Neural progenitor cell (in vitro differentiated cells): Measurements from ENCODE around the gene PSKH1. TPM values are rescaled to one million over a fixed set of nuclear protein-coding genes. Genes with fewer than 3 reads are reported as not detected.

Experiments
- DNase-seq: peaks from one replicate; pipeline ENCODE4 v3.0.0-alpha.2; 2016; ENCODE audit warnings: low spot score
- H2AFZ ChIP-seq: fragments of 200-600 bp; sonication (generic); replicated peaks from 2 replicates; pipeline ENCODE4 v1.6.1; 2016; ENCODE audit warnings: antibody characterized with exemption
- H3F3A ChIP-seq: fragments of 200-600 bp; sonication (generic); 2 replicates; pipeline ENCODE4 v1.6.1; 2016; ENCODE audit warnings: antibody characterized with exemption, low read depth
- H3K27ac ChIP-seq: fragments of 200-600 bp; sonication (generic); 2 replicates; pipeline ENCODE4 v1.5.1; 2016; ENCODE audit warnings: mild to moderate bottlenecking
- H3K27me3 ChIP-seq: fragments of 200-600 bp; sonication (generic); 2 replicates; pipeline ENCODE4 v1.6.1; 2016; ENCODE audit warnings: mild to moderate bottlenecking, moderate library complexity
- H3K36me3 ChIP-seq: fragments of 200-600 bp; sonication (generic); 2 replicates; pipeline ENCODE4 v1.5.1; 2016
- H3K4me1 ChIP-seq: fragments of 200-600 bp; sonication (generic); 2 replicates; pipeline ENCODE4 v1.6.1; 2016; ENCODE audit warnings: mixed run types
- H3K4me2 ChIP-seq: fragments of 200-600 bp; sonication (generic); 2 replicates; pipeline ENCODE4 v1.6.1; 2016
- H3K4me3 ChIP-seq: fragments of 200-600 bp; sonication (generic); 2 replicates; pipeline ENCODE4 v1.5.1; 2016
- H3K79me2 ChIP-seq: fragments of 200-600 bp; sonication (generic); 2 replicates; pipeline ENCODE4 v1.6.1; 2016; ENCODE audit warnings: low read depth
- H3K9ac ChIP-seq: fragments of 200-600 bp; sonication (generic); 2 replicates; pipeline ENCODE4 v1.6.1; 2016
- H3K9me3 ChIP-seq: fragments of 200-600 bp; sonication (generic); 2 replicates; pipeline ENCODE4 v1.5.1; 2016; ENCODE audit warnings: low read depth
- H4K20me1 ChIP-seq: fragments of 200-600 bp; sonication (generic); 2 replicates; pipeline ENCODE4 v1.6.1; 2016; ENCODE audit warnings: low read depth
- H3K27ac Mint-ChIP-seq: 3 replicates; pipeline ENCODE4 v1.8.0; 2021; ENCODE audit warnings: mixed read lengths
- H3K27me3 Mint-ChIP-seq: 2 replicates; pipeline ENCODE4 v1.8.0; 2022; ENCODE audit warnings: low read depth, mild to moderate bottlenecking, inconsistent platforms, moderate library complexity, mixed read lengths; ENCODE audit not compliant: insufficient read depth
- H3K36me3 Mint-ChIP-seq: 3 replicates; pipeline ENCODE4 v1.8.0; 2021; ENCODE audit warnings: mixed read lengths
- H3K4me1 Mint-ChIP-seq: 3 replicates; pipeline ENCODE4 v1.8.0; 2021; ENCODE audit warnings: mixed read lengths
- H3K4me3 Mint-ChIP-seq: 3 replicates; pipeline ENCODE4 v1.8.0; 2021; ENCODE audit warnings: mild to moderate bottlenecking, moderate library complexity, mixed read lengths
- H3K9me3 Mint-ChIP-seq: 3 replicates; pipeline ENCODE4 v1.8.0; 2020; ENCODE audit warnings: mixed read lengths
- CTCF ChIP-seq: fragments of 200-600 bp; sonication (generic); IDR thresholded peaks from 2 replicates; pipeline ENCODE4 v1.5.1; 2017; ENCODE audit warnings: antibody characterized with exemption, mild to moderate bottlenecking
- EZH2 ChIP-seq: fragments of 200-600 bp; sonication (generic); IDR thresholded peaks from 2 replicates; pipeline ENCODE4 v1.6.1; 2017; ENCODE audit warnings: antibody characterized with exemption, mild to moderate bottlenecking, moderate library complexity
- EZH2phosphoT487 ChIP-seq: fragments of 200-600 bp; sonication (generic); IDR thresholded peaks from 2 replicates; pipeline ENCODE4 v1.6.1; 2017; ENCODE audit warnings: antibody characterized with exemption
- total RNA-seq: library from RNA; depleted of rRNA; stranded (reverse); fragments of >200 nt; gene quantifications from 2 replicates; pipeline ENCODE4 v1.2.3, GENCODE V29; 2015; ENCODE audit warnings: low replicate concordance

Gene PSKH1
- total RNA-seq, 1 donor from 2014 or later, result 13.1 TPM

GRCh38 chr16:67953641-67954375, 60.8 kb downstream of the PSKH1 start:
- Histone ChIP-seq H3K9me3 (no peaks in the 10 kb centered on the region), H3K79me2 (no peaks in the 10 kb centered on the region), H3K36me3 (no peaks in the 10 kb centered on the region), H3K4me3 (no peak overlapping the region), H3K4me2 (no peak overlapping the region), H3K4me1 (no peaks in the 10 kb centered on the region), H3K9ac (no peak overlapping the region), H3K27me3 (no peaks in the 10 kb centered on the region), H3F3A (no peaks in the 10 kb centered on the region), H4K20me1 (no peaks in the 10 kb centered on the region), H2AFZ (no peak overlapping the region), H3K27ac (no peak overlapping the region)
- Mint-ChIP-seq H3K4me1 (no peaks in the 10 kb centered on the region), H3K36me3 (no peaks in the 10 kb centered on the region), H3K27me3 (peaks cover 3% of the 10 kb centered on the region), H3K27ac (no peak overlapping the region), H3K4me3 (no peak overlapping the region), H3K9me3 (no peaks in the 10 kb centered on the region)
- no peak for DNase-seq
- TF ChIP-seq EZH2phosphoT487 (no peak), EZH2 (no peak), CTCF (no peak)

GRCh38 chr16:67954421-67955196, 61.6 kb downstream of the PSKH1 start:
- no peak for DNase-seq
- TF ChIP-seq EZH2, result no peak
- TF ChIP-seq EZH2phosphoT487, result no peak
- no peak for TF ChIP-seq CTCF
- Histone ChIP-seq H4K20me1 (no peaks in the 10 kb centered on the region), H3F3A (no peaks in the 10 kb centered on the region), H2AFZ (no peak overlapping the region), H3K9me3 (no peaks in the 10 kb centered on the region), H3K27me3 (no peaks in the 10 kb centered on the region), H3K27ac (no peak overlapping the region), H3K9ac (no peak overlapping the region), H3K4me2 (no peak overlapping the region), H3K4me1 (no peaks in the 10 kb centered on the region), H3K79me2 (no peaks in the 10 kb centered on the region), H3K36me3 (no peaks in the 10 kb centered on the region), H3K4me3 (no peak overlapping the region)
- Mint-ChIP-seq H3K4me1 (no peaks in the 10 kb centered on the region), H3K4me3 (no peak overlapping the region), H3K27ac (peak overlapping the region; percentile 25), H3K36me3 (no peaks in the 10 kb centered on the region), H3K27me3 (peaks cover 3% of the 10 kb centered on the region), H3K9me3 (no peaks in the 10 kb centered on the region)

GRCh38 chr16:67957622-67958021, 64.6 kb downstream of the PSKH1 start:
- H3K27me3 Mint-ChIP-seq, result no peaks in the 10 kb centered on the region
- TF ChIP-seq EZH2phosphoT487 (no peak), EZH2 (no peak), CTCF (no peak)
- no peak overlapping the region for H2AFZ ChIP-seq
- no peaks in the 10 kb centered on the region for H3K9me3 ChIP-seq
- H3K36me3 Mint-ChIP-seq, result no peaks in the 10 kb centered on the region
- no peaks in the 10 kb centered on the region for H3K4me1 Mint-ChIP-seq
- H4K20me1 ChIP-seq, result no peaks in the 10 kb centered on the region
- no peaks in the 10 kb centered on the region for H3K27me3 ChIP-seq
- no peak overlapping the region for H3K4me3 Mint-ChIP-seq
- H3F3A ChIP-seq, result no peaks in the 10 kb centered on the region
- H3K9ac ChIP-seq, result no peak overlapping the region
- no peak overlapping the region for H3K27ac ChIP-seq
- H3K36me3 ChIP-seq, result no peaks in the 10 kb centered on the region
- no peaks in the 10 kb centered on the region for H3K79me2 ChIP-seq
- H3K4me3 ChIP-seq, result no peak overlapping the region
- H3K4me1 ChIP-seq, result no peaks in the 10 kb centered on the region
- H3K9me3 Mint-ChIP-seq, result no peaks in the 10 kb centered on the region
- DNase-seq, result no peak
- H3K4me2 ChIP-seq, result no peak overlapping the region
- no peak overlapping the region for H3K27ac Mint-ChIP-seq
